DOHH2 (cell line): ENCODE measurements around the gene TMOD2.

Source experiments
- H3F3A ChIP-seq: fragments of 200-600 bp; sonication (generic), shearing (Covaris generic); 2 replicates; pipeline ENCODE4 v1.6.0; 2016; ENCODE audit warnings: antibody characterized with exemption, mild to moderate bottlenecking; ENCODE audit not compliant: control insufficient read depth, insufficient read depth
- H3K27ac ChIP-seq: fragments of 200-600 bp; sonication (generic); 2 replicates; pipeline ENCODE4 v1.5.1; 2014; ENCODE audit warnings: low read depth, mild to moderate bottlenecking, low read length, moderate library complexity
- H3K27me3 ChIP-seq: fragments of 200-600 bp; sonication (generic); 2 replicates; pipeline ENCODE4 v1.6.1; 2014; ENCODE audit warnings: mild to moderate bottlenecking, low read length, mixed read lengths; ENCODE audit not compliant: control insufficient read depth
- H3K36me3 ChIP-seq: fragments of 200-600 bp; sonication (generic); 2 replicates; pipeline ENCODE4 v1.6.1; 2014; ENCODE audit warnings: mild to moderate bottlenecking, low read length, moderate library complexity, mixed read lengths; ENCODE audit not compliant: control insufficient read depth
- H3K4me1 ChIP-seq: fragments of 200-600 bp; sonication (generic); 2 replicates; pipeline ENCODE4 v1.6.1; 2014; ENCODE audit warnings: mild to moderate bottlenecking, low read length, mixed read lengths; ENCODE audit not compliant: control insufficient read depth
- H3K4me2 ChIP-seq: fragments of 200-600 bp; sonication (generic); 2 replicates; pipeline ENCODE4 v1.6.0; 2014; ENCODE audit warnings: mild to moderate bottlenecking, low read length, moderate library complexity
- H3K4me3 ChIP-seq: fragments of 200-600 bp; sonication (generic); 2 replicates; pipeline ENCODE4 v1.5.1; 2014; ENCODE audit warnings: mild to moderate bottlenecking, low read length, mixed read lengths
- H3K79me2 ChIP-seq: fragments of 200-600 bp; sonication (generic); 2 replicates; pipeline ENCODE4 v1.6.1; 2014; ENCODE audit warnings: mild to moderate bottlenecking, low read length, mixed read lengths; ENCODE audit not compliant: control insufficient read depth
- H3K9me2 ChIP-seq: fragments of 200-600 bp; sonication (generic); replicated peaks from 2 replicates; pipeline ENCODE4 v1.6.1; 2014; ENCODE audit warnings: mild to moderate bottlenecking, low read length, mixed read lengths; ENCODE audit not compliant: control insufficient read depth
- H3K9me3 ChIP-seq: fragments of 200-600 bp; sonication (generic); 2 replicates; pipeline ENCODE4 v1.6.1; 2014; ENCODE audit warnings: antibody characterized with exemption, low read length, mixed read lengths; ENCODE audit not compliant: control insufficient read depth, insufficient read depth
- H4K20me1 ChIP-seq: fragments of 200-600 bp; sonication (generic); 2 replicates; pipeline ENCODE4 v1.6.0; 2014; ENCODE audit warnings: low read depth, mild to moderate bottlenecking, antibody characterized with exemption, low read length, moderate library complexity; ENCODE audit not compliant: control insufficient read depth, insufficient read depth
- CTCF ChIP-seq: fragments of 200-600 bp; sonication (generic); IDR thresholded peaks from one replicate; pipeline ENCODE4 v1.5.1; 2014; ENCODE audit warnings: antibody characterized with exemption, mild to moderate bottlenecking, low read depth, low read length; ENCODE audit not compliant: poor library complexity, severe bottlenecking
- EZH2phosphoT487 ChIP-seq: fragments of 200-600 bp; sonication (generic); IDR thresholded peaks from 2 replicates; pipeline ENCODE4 v1.6.1; 2017; ENCODE audit warnings: borderline replicate concordance, mild to moderate bottlenecking, antibody characterized with exemption, low read length, moderate library complexity, mixed read lengths

Gene TMOD2

GRCh38 chr15:51803965-51804364, 52.6 kb downstream of the TMOD2 start:
- no peaks in the 10 kb centered on the region for H3K36me3 ChIP-seq
- no peaks in the 10 kb centered on the region for H3K9me3 ChIP-seq
- no peaks in the 10 kb centered on the region for H3K27me3 ChIP-seq
- no peaks in the 10 kb centered on the region for H4K20me1 ChIP-seq
- H3K4me3 ChIP-seq = no peak overlapping the region
- no peak for TF ChIP-seq EZH2phosphoT487
- no peak for TF ChIP-seq CTCF
- H3K4me1 ChIP-seq = peaks cover 10% of the 10 kb centered on the region
- no peaks in the 10 kb centered on the region for H3K79me2 ChIP-seq
- no peak overlapping the region for H3K4me2 ChIP-seq
- H3K9me2 ChIP-seq = no peaks in the 10 kb centered on the region
- no peak overlapping the region for H3K27ac ChIP-seq
- no peaks in the 10 kb centered on the region for H3F3A ChIP-seq

- Histone ChIP-seq H4K20me1 (no peaks in the 10 kb centered on the region), H3K4me2 (no peak overlapping the region), H3K27ac (no peak overlapping the region), H3K36me3 (no peaks in the 10 kb centered on the region), H3F3A (no peaks in the 10 kb centered on the region), H3K27me3 (0 out of 2 replicates have a peak, but pooled peaks cover 3% of the 10 kb centered on the region), H3K4me3 (no peak overlapping the region), H3K79me2 (no peaks in the 10 kb centered on the region), H3K9me3 (no peaks in the 10 kb centered on the region), H3K9me2 (no peaks in the 10 kb centered on the region), H3K4me1 (peaks cover 9% of the 10 kb centered on the region)
- TF ChIP-seq CTCF = no peak
- TF ChIP-seq EZH2phosphoT487 = no peak
These were observed 54.7 kb downstream of the TMOD2 start for GRCh38 chr15:51806123-51806522.

DNA sequence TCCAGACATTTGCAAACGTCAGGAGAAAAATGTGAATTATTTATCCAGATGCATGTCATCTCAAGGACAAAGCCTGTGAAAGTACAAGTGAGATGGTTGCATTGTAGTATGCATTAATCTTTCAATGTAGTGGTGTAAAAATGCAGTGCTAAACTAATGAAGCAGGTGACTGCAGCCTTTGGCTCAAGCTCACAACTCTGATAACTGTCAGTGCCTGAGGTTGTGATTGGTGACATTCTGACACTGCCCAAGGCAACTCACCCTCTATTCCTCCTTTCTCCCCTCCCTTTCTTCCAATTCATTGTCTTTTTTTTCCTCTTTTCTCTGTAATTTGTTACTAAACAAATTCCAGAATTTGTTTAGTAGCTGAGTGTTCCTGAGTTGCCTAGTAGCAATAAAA, 58.1 kb downstream of the TMOD2 start:
- H3K27me3 ChIP-seq = 0 out of 2 replicates have a peak, but pooled peaks cover 3% of the 10 kb centered on the region
- H3K4me3 ChIP-seq = no peak overlapping the region
- no peaks in the 10 kb centered on the region for H3K36me3 ChIP-seq
- no peaks in the 10 kb centered on the region for H3F3A ChIP-seq
- no peak overlapping the region for H3K27ac ChIP-seq
- H3K79me2 ChIP-seq = no peaks in the 10 kb centered on the region
- H3K9me2 ChIP-seq = no peaks in the 10 kb centered on the region
- no peak for TF ChIP-seq EZH2phosphoT487
- no peaks in the 10 kb centered on the region for H4K20me1 ChIP-seq
- no peaks in the 10 kb centered on the region for H3K9me3 ChIP-seq
- H3K4me2 ChIP-seq = no peak overlapping the region
- no peaks in the 10 kb centered on the region for H3K4me1 ChIP-seq

- Histone ChIP-seq H3K4me2 (no peak overlapping the region), H3K4me1 (no peaks in the 10 kb centered on the region), H3K27ac (no peak overlapping the region), H3K36me3 (no peaks in the 10 kb centered on the region), H3K79me2 (no peaks in the 10 kb centered on the region), H3K4me3 (no peak overlapping the region), H4K20me1 (no peaks in the 10 kb centered on the region), H3F3A (no peaks in the 10 kb centered on the region), H3K9me2 (no peaks in the 10 kb centered on the region), H3K27me3 (0 out of 2 replicates have a peak, but pooled peaks cover 3% of the 10 kb centered on the region), H3K9me3 (no peaks in the 10 kb centered on the region)
- TF ChIP-seq CTCF (no peak), EZH2phosphoT487 (no peak)
These were observed 61.2 kb downstream of the TMOD2 start for GRCh38 chr15:51812598-51812997.
